ENCODE measurements around the gene OR8B8. TPM values are rescaled to one million over a fixed set of nuclear protein-coding genes. Genes with fewer than 3 reads are reported as not detected.

OR8B8 gene
- total RNA-seq, 1 experiment from 2014 or later: not detected

GRCh38 chr11:124474079-124474478 lies 28.6 kb upstream of the OR8B8 start:
- intact Hi-C loops (cut with micrococcal nuclease; ENCODE audit: unreplicated experiment): no loop called here
- H3K36me3 Mint-ChIP-seq (ENCODE audit: insufficient read depth, unreplicated experiment): no peaks in the 10 kb centered on the region
- DNase-seq: no peak
- no peaks in the 10 kb centered on the region for H3K9me3 Mint-ChIP-seq (ENCODE audit: low read depth, unreplicated experiment)
- TF ChIP-seq CTCF (IDR thresholded peaks at IDR 0.05; ENCODE audit: unreplicated experiment): no peak
- no TSS peak for BruUV-seq (replicated peaks)
- peaks cover 21% of the 10 kb centered on the region for H3K27me3 Mint-ChIP-seq (ENCODE audit: unreplicated experiment)
- H3K4me3 Mint-ChIP-seq (ENCODE audit: low read depth, unreplicated experiment): no peak overlapping the region
- H3K27ac Mint-ChIP-seq (ENCODE audit: unreplicated experiment): no peak overlapping the region
- CTCF ChIA-PET: no interaction called here
- no peaks in the 10 kb centered on the region for H3K4me1 Mint-ChIP-seq (ENCODE audit: low read depth, unreplicated experiment)

GRCh38 chr11:124473476-124473875 lies 28.0 kb upstream of the OR8B8 start:
- no peak for TF ChIP-seq CTCF (IDR thresholded peaks at IDR 0.05; ENCODE audit: unreplicated experiment)
- DNase-seq: no peak
- no peak overlapping the region for H3K4me3 Mint-ChIP-seq (ENCODE audit: low read depth, unreplicated experiment)
- CTCF ChIA-PET: no interaction called here
- H3K36me3 Mint-ChIP-seq (ENCODE audit: insufficient read depth, unreplicated experiment): no peaks in the 10 kb centered on the region
- peaks cover 26% of the 10 kb centered on the region for H3K27me3 Mint-ChIP-seq (ENCODE audit: unreplicated experiment)
- H3K4me1 Mint-ChIP-seq (ENCODE audit: low read depth, unreplicated experiment): no peaks in the 10 kb centered on the region
- no peaks in the 10 kb centered on the region for H3K9me3 Mint-ChIP-seq (ENCODE audit: low read depth, unreplicated experiment)
- no peak overlapping the region for H3K27ac Mint-ChIP-seq (ENCODE audit: unreplicated experiment)
- BruUV-seq (replicated peaks): no TSS peak
- intact Hi-C loops (cut with micrococcal nuclease; ENCODE audit: unreplicated experiment): no loop called here

DNA sequence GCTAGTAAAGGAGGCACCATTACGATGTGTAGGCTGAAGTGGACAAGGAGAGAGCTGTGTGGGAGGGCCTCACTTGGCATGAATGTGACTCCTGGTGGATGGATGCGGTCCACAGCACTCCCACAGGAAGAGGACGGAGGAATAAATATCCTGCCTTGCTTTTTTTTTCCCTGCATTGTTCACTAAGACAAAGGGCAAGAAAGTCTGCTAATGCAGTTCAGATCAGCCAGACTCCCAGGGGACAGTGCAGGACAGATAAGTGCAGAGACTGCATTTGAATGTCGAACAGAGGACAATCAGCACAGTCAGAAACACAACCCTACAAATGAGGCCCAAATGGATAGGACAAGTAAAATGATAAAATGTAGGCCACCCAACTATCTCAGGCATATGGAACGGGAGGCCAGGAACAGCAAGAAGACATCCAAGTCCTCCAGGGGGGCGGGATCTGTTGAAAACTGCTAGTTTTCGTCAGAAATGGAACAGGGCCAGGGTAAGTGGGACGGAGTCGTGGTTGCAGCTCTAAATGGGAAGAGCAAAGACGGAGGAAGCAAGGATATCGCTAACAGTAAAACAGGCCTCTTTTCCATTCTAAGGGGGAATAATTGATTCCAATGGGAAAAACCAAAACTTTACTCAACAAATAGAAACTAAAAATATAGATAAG lies 25.2 kb upstream of the OR8B8 start:
- DNase-seq: no peak
- Mint-ChIP-seq H3K9me3 (ENCODE audit: low read depth, unreplicated experiment) (no peaks in the 10 kb centered on the region), H3K4me1 (ENCODE audit: low read depth, unreplicated experiment) (no peaks in the 10 kb centered on the region), H3K27ac (ENCODE audit: unreplicated experiment) (no peak overlapping the region), H3K36me3 (ENCODE audit: insufficient read depth, unreplicated experiment) (no peaks in the 10 kb centered on the region), H3K4me3 (ENCODE audit: low read depth, unreplicated experiment) (no peak overlapping the region), H3K27me3 (ENCODE audit: unreplicated experiment) (peaks cover 26% of the 10 kb centered on the region)
- CTCF ChIA-PET: no interaction called here
- no TSS peak for BruUV-seq (replicated peaks)
- intact Hi-C loops (cut with micrococcal nuclease; ENCODE audit: unreplicated experiment): no loop called here
- TF ChIP-seq CTCF (IDR thresholded peaks at IDR 0.05; ENCODE audit: unreplicated experiment): no peak

DNA sequence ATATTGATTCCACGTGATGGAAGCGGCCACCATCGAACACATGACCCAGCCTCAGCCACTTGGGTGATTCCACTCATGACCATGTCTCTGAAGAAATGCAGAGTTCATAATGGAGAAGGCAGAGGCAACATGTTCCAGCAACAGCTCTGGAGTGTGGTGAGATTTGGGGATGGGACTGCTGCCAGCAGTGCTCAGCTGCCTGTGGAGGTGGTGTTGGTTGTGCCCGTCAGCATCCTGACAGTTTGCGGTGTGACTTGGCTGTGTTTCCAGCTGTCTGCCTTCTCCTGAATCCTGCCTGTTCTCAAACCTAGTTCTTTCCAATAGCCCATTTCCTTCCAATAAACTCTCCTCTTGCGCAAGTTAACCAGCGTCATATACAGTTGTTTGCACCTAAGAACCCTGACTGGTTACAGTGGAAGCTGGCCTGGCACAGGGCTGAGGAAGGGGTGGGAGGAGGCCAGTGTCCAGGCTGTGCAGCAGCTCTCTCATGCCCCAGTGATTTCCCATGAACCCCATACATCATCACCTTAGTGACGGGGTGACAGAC lies 22.0 kb upstream of the OR8B8 start:
- intact Hi-C loops (cut with micrococcal nuclease; ENCODE audit: unreplicated experiment): no loop called here
- no peak for TF ChIP-seq CTCF (IDR thresholded peaks at IDR 0.05; ENCODE audit: unreplicated experiment)
- H3K4me1 Mint-ChIP-seq (ENCODE audit: low read depth, unreplicated experiment): no peaks in the 10 kb centered on the region
- H3K36me3 Mint-ChIP-seq (ENCODE audit: insufficient read depth, unreplicated experiment): no peaks in the 10 kb centered on the region
- H3K27me3 Mint-ChIP-seq (ENCODE audit: unreplicated experiment): peaks cover 12% of the 10 kb centered on the region
- CTCF ChIA-PET: no interaction called here
- H3K9me3 Mint-ChIP-seq (ENCODE audit: low read depth, unreplicated experiment): no peaks in the 10 kb centered on the region
- no peak overlapping the region for H3K4me3 Mint-ChIP-seq (ENCODE audit: low read depth, unreplicated experiment)
- no peak overlapping the region for H3K27ac Mint-ChIP-seq (ENCODE audit: unreplicated experiment)
- no peak for DNase-seq
- BruUV-seq (replicated peaks): no TSS peak

Measured in Calu3 (cell line).